HEK293 (cell line): Measurements from ENCODE around the gene HOXD11.

ENCODE experiments used
- CTCF ChIA-PET: fragments of 350-600 bp; formaldehyde crosslinking; extraction: SDS; loops from one replicate; lab custom pipeline; 2021; ENCODE audit warnings: antibody characterized with exemption; lab: Yijun Ruan, JAX
- POLR2A ChIA-PET: fragments of 300-600 bp; formaldehyde crosslinking; extraction: SDS; loops from one replicate; lab custom pipeline; 2020; ENCODE audit warnings: antibody characterized with exemption, inconsistent platforms; lab: Yijun Ruan, JAX
- H3K27ac ChIP-seq: fragments of 200-500 bp; sonication (Bioruptor generic); 2 replicates; pipeline ENCODE4 v1.5.1; 2014; ENCODE audit warnings: low read depth, low read length, control low read depth, inconsistent platforms; ENCODE audit errors: extremely low read depth
- H3K36me3 ChIP-seq, 2 experiments: fragments of 200-500 bp in 1 of 2; sonication (Bioruptor generic) in 1 of 2; 1 replicate in 1 of 2; 2 replicates in 1 of 2; pipeline ENCODE4 v1.5.1; 2014 to 2017; ENCODE audit warnings: inconsistent platforms in 2 of 2, low read length in 2 of 2; ENCODE audit not compliant: control insufficient read depth in 2 of 2, insufficient read depth in 1 of 2
- H3K4me1 ChIP-seq: fragments of 200-500 bp; sonication (Bioruptor generic); 2 replicates; pipeline ENCODE4 v1.5.1; 2014; ENCODE audit warnings: mild to moderate bottlenecking, low read length, inconsistent platforms; ENCODE audit not compliant: control insufficient read depth, insufficient read depth
- H3K4me3 ChIP-seq: 2 replicates; pipeline ENCODE4 v1.5.1; 2011; ENCODE audit warnings: low read depth, mild to moderate bottlenecking, control low read depth, low read length, moderate library complexity
- H3K9me3 ChIP-seq: fragments of 200-500 bp; sonication (Bioruptor generic); 2 replicates; pipeline ENCODE4 v1.5.1; 2014; ENCODE audit warnings: low read depth, low read length, inconsistent platforms; ENCODE audit not compliant: control insufficient read depth, insufficient read depth
- GLI2 ChIP-seq: fragments of 450-650 bp; formaldehyde crosslinking; IDR thresholded peaks from 2 replicates; pipeline ENCODE4; 2017; ENCODE audit warnings: missing biosample characterization, missing genetic modification characterization, low read depth, borderline replicate concordance
- KLF16 ChIP-seq: fragments of 450-650 bp; formaldehyde crosslinking; IDR thresholded peaks from 2 replicates; pipeline ENCODE4 v1.5.1; 2017; ENCODE audit warnings: missing biosample characterization, missing genetic modification characterization
- SP3 ChIP-seq: fragments of 450-650 bp; formaldehyde crosslinking; IDR thresholded peaks from 2 replicates; pipeline ENCODE4 v1.5.1; 2016; ENCODE audit warnings: missing biosample characterization, missing genetic modification characterization
- ZNF133 ChIP-seq: fragments of 450-650 bp; formaldehyde crosslinking; IDR thresholded peaks from 2 replicates; pipeline ENCODE4 v1.5.1; 2016; ENCODE audit warnings: missing biosample characterization, missing genetic modification characterization
- ZNF16 ChIP-seq: fragments of 450-650 bp; formaldehyde crosslinking; IDR thresholded peaks from 2 replicates; pipeline ENCODE4 v1.5.1; 2016; ENCODE audit warnings: low read depth, missing biosample characterization, missing genetic modification characterization
- ZNF239 ChIP-seq: fragments of 450-650 bp; formaldehyde crosslinking; IDR thresholded peaks from 2 replicates; pipeline ENCODE4 v1.5.1; 2016; ENCODE audit warnings: missing biosample characterization, missing genetic modification characterization
- ZNF248 ChIP-seq: fragments of 450-650 bp; formaldehyde crosslinking; IDR thresholded peaks from 2 replicates; pipeline ENCODE4 v1.5.1; 2017; ENCODE audit warnings: missing biosample characterization, missing genetic modification characterization
- ZNF354C ChIP-seq: fragments of 450-650 bp; formaldehyde crosslinking; IDR thresholded peaks from 2 replicates; pipeline ENCODE4 v1.5.1; 2016; ENCODE audit warnings: missing biosample characterization, missing genetic modification characterization, low read depth, borderline replicate concordance
- ZNF677 ChIP-seq: fragments of 450-650 bp; IDR thresholded peaks from 2 replicates; pipeline ENCODE4 v1.5.0; 2018; ENCODE audit warnings: missing biosample characterization, mild to moderate bottlenecking, missing genetic modification characterization, moderate library complexity
- ZNF701 ChIP-seq: fragments of 450-650 bp; formaldehyde crosslinking; IDR thresholded peaks from 2 replicates; pipeline ENCODE4 v1.5.1; 2016; ENCODE audit warnings: missing biosample characterization, missing genetic modification characterization
- ZNF777 ChIP-seq: fragments of 450-650 bp; formaldehyde crosslinking; IDR thresholded peaks from 2 replicates; pipeline ENCODE4 v1.5.1; 2017; ENCODE audit warnings: missing biosample characterization, missing genetic modification characterization, borderline replicate concordance
- TF ChIP-seq, protein P1 (sequence below): fragments of 450-650 bp; formaldehyde crosslinking; IDR thresholded peaks from 2 replicates; pipeline ENCODE4 v1.5.1; 2016; ENCODE audit warnings: missing biosample characterization, missing genetic modification characterization, borderline replicate concordance
- TF ChIP-seq, protein P2 (sequence below): fragments of 450-650 bp; formaldehyde crosslinking; IDR thresholded peaks from 2 replicates; pipeline ENCODE4 v1.5.1; 2016; ENCODE audit warnings: missing biosample characterization, missing genetic modification characterization
- TF ChIP-seq, protein P3 (sequence below): fragments of 450-650 bp; formaldehyde crosslinking; IDR thresholded peaks from 2 replicates; pipeline ENCODE4 v1.5.1; 2016; ENCODE audit warnings: missing biosample characterization, missing genetic modification characterization
- TF ChIP-seq, protein P4 (sequence below): fragments of 450-650 bp; formaldehyde crosslinking; IDR thresholded peaks from 2 replicates; pipeline ENCODE4 v1.5.1; 2016; ENCODE audit warnings: missing biosample characterization, missing genetic modification characterization

Gene HOXD11

DNA sequence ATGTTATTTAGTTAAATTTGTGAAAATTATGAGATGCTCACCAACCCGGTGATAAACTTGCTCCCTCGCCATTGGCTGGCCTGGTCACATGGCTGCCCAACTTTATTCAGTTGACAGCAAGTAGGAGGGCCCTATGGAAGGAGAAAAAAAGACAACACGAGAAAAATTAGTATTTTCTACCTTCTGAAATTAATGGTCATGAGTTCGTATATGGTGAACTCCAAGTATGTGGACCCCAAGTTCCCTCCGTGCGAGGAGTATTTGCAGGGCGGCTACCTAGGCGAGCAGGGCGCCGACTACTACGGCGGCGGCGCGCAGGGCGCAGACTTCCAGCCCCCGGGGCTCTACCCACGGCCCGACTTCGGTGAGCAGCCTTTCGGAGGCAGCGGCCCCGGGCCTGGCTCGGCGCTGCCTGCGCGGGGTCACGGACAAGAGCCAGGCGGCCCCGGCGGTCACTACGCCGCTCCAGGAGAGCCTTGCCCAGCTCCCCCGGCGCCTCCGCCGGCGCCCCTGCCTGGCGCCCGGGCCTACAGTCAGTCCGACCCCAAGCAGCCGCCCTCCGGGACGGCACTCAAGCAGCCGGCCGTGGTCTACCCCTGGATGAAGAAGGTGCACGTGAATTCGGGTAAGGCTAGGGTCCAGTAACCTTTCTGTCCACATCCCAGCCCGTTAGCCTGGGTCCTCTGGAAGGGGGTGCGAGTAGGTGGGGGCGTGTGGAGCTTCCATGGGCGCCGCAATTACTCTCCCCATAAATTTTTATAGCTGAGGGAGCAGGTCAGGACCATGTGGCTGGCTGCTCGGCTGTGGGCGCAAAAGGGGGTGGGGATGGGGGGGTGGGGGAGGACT is 44.6 kb downstream of the HOXD11 start, which contains the start of gene HOXD4 (continued):
- TF ChIP-seq, protein P1, sequence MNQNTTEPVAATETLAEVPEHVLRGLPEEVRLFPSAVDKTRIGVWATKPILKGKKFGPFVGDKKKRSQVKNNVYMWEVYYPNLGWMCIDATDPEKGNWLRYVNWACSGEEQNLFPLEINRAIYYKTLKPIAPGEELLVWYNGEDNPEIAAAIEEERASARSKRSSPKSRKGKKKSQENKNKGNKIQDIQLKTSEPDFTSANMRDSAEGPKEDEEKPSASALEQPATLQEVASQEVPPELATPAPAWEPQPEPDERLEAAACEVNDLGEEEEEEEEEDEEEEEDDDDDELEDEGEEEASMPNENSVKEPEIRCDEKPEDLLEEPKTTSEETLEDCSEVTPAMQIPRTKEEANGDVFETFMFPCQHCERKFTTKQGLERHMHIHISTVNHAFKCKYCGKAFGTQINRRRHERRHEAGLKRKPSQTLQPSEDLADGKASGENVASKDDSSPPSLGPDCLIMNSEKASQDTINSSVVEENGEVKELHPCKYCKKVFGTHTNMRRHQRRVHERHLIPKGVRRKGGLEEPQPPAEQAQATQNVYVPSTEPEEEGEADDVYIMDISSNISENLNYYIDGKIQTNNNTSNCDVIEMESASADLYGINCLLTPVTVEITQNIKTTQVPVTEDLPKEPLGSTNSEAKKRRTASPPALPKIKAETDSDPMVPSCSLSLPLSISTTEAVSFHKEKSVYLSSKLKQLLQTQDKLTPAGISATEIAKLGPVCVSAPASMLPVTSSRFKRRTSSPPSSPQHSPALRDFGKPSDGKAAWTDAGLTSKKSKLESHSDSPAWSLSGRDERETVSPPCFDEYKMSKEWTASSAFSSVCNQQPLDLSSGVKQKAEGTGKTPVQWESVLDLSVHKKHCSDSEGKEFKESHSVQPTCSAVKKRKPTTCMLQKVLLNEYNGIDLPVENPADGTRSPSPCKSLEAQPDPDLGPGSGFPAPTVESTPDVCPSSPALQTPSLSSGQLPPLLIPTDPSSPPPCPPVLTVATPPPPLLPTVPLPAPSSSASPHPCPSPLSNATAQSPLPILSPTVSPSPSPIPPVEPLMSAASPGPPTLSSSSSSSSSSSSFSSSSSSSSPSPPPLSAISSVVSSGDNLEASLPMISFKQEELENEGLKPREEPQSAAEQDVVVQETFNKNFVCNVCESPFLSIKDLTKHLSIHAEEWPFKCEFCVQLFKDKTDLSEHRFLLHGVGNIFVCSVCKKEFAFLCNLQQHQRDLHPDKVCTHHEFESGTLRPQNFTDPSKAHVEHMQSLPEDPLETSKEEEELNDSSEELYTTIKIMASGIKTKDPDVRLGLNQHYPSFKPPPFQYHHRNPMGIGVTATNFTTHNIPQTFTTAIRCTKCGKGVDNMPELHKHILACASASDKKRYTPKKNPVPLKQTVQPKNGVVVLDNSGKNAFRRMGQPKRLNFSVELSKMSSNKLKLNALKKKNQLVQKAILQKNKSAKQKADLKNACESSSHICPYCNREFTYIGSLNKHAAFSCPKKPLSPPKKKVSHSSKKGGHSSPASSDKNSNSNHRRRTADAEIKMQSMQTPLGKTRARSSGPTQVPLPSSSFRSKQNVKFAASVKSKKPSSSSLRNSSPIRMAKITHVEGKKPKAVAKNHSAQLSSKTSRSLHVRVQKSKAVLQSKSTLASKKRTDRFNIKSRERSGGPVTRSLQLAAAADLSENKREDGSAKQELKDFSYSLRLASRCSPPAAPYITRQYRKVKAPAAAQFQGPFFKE (tag by site-specific recombination): no peak

DNA sequence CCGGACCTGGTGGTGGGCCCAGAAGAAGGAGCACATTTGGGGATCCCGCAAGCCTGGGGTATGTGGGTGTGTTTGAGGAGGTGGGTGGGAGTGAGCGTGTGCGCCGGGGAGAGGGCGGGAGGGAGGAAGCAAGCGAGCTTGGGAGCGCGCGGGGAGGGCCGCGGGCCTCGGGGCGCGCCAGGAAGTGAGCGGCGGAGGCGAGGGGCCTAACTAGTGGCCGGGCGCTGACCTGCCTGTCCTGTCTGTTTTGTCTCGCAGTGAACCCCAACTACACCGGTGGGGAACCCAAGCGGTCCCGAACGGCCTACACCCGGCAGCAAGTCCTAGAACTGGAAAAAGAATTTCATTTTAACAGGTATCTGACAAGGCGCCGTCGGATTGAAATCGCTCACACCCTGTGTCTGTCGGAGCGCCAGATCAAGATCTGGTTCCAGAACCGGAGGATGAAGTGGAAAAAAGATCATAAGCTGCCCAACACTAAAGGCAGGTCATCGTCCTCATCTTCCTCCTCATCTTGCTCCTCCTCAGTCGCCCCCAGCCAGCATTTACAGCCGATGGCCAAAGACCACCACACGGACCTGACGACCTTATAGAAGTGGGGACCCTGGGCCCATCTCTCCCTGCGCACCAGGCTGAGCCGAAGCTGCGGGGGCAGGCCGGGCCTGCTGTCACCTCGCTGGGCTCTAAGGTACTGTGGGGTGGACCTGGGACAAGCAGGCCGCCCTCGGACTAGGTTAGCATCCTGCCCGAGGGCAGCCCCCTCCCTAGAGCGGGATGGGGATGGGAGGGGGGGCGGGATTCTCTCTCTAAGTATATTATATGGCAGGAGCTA is 45.5 kb downstream of the HOXD11 start:
- H3K36me3 ChIP-seq: peaks cover 0 to 46% of the 10 kb centered on the region in 2 experiments; a peak in 1 of 3 replicates
- TF ChIP-seq, protein P2, sequence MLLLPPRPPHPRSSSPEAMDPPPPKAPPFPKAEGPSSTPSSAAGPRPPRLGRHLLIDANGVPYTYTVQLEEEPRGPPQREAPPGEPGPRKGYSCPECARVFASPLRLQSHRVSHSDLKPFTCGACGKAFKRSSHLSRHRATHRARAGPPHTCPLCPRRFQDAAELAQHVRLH (tag by site-specific recombination): no peak
- TF ChIP-seq GLI2 (tag by site-specific recombination): no peak
- TF ChIP-seq ZNF239 (tag by site-specific recombination): no peak
- TF ChIP-seq ZNF16 (tag by site-specific recombination): no peak
- no peak for TF ChIP-seq ZNF248
- no peak for TF ChIP-seq ZNF777 (tag by site-specific recombination)
- TF ChIP-seq SP3: no peak
- no peak for TF ChIP-seq ZNF701 (tag by site-specific recombination)
- TF ChIP-seq KLF16 (tag by site-specific recombination): no peak
- TF ChIP-seq ZNF354C (tag by site-specific recombination): no peak
- TF ChIP-seq, protein P3, sequence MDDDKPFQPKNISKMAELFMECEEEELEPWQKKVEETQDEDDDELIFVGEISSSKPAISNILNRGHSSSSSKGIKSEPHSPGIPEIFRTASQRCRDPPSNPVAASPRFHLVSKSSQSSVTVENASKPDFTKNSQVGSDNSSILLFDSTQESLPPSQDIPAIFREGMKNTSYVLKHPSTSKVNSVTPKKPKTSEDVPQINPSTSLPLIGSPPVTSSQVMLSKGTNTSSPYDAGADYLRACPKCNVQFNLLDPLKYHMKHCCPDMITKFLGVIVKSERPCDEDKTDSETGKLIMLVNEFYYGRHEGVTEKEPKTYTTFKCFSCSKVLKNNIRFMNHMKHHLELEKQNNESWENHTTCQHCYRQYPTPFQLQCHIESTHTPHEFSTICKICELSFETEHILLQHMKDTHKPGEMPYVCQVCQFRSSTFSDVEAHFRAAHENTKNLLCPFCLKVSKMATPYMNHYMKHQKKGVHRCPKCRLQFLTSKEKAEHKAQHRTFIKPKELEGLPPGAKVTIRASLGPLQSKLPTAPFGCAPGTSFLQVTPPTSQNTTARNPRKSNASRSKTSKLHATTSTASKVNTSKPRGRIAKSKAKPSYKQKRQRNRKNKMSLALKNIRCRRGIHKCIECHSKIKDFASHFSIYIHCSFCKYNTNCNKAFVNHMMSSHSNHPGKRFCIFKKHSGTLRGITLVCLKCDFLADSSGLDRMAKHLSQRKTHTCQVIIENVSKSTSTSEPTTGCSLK (tag by site-specific recombination): no peak
- TF ChIP-seq, protein P4, sequence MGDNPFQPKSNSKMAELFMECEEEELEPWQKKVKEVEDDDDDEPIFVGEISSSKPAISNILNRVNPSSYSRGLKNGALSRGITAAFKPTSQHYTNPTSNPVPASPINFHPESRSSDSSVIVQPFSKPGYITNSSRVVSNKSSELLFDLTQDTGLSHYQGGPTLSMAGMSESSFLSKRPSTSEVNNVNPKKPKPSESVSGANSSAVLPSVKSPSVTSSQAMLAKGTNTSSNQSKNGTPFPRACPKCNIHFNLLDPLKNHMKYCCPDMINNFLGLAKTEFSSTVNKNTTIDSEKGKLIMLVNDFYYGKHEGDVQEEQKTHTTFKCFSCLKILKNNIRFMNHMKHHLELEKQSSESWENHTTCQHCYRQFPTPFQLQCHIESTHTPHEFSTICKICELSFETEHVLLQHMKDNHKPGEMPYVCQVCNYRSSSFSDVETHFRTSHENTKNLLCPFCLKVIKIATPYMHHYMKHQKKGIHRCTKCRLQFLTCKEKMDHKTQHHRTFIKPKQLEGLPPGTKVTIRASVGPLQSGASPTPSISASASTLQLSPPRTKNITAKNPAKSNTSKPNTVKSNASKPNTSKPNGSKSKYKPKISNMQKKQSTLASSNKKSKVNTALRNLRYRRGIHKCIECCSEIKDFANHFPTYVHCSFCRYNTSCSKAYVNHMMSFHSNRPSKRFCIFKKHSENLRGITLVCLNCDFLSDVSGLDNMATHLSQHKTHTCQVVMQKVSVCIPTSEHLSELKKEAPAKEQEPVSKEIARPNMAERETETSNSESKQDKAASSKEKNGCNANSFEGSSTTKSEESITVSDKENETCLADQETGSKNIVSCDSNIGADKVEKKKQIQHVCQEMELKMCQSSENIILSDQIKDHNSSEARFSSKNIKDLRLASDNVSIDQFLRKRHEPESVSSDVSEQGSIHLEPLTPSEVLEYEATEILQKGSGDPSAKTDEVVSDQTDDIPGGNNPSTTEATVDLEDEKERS (tag by site-specific recombination): no peak
- TF ChIP-seq ZNF133 (tag by site-specific recombination): no peak
- no peak for TF ChIP-seq ZNF677 (tag by site-specific recombination)
- TF ChIP-seq, all 188 proteins: peak for 0
- no peaks in the 10 kb centered on the region for H3K9me3 ChIP-seq
- ChIA-PET POLR2A (interaction anchor here (0.9 to 1.8 kb wide), 3 partner anchors 9 to 116 kb away, joined by 3 to 4 read pairs (median 3); partner anchors contain the start of gene MTX2), CTCF (interaction anchor here (0.9 to 2.9 kb wide), 5 partner anchors 12 to 501 kb away, joined by 3 to 17 read pairs (median 4); no protein-coding TSS in a partner anchor)
- H3K27ac ChIP-seq: peak overlapping the region; percentile 71; the same call in 1 of the 2 replicates
- H3K4me3 ChIP-seq: peak overlapping the region; percentile 66
- H3K4me1 ChIP-seq: peaks cover 17% of the 10 kb centered on the region
